ENCODE measurements around the gene METAP1D.

DNA sequence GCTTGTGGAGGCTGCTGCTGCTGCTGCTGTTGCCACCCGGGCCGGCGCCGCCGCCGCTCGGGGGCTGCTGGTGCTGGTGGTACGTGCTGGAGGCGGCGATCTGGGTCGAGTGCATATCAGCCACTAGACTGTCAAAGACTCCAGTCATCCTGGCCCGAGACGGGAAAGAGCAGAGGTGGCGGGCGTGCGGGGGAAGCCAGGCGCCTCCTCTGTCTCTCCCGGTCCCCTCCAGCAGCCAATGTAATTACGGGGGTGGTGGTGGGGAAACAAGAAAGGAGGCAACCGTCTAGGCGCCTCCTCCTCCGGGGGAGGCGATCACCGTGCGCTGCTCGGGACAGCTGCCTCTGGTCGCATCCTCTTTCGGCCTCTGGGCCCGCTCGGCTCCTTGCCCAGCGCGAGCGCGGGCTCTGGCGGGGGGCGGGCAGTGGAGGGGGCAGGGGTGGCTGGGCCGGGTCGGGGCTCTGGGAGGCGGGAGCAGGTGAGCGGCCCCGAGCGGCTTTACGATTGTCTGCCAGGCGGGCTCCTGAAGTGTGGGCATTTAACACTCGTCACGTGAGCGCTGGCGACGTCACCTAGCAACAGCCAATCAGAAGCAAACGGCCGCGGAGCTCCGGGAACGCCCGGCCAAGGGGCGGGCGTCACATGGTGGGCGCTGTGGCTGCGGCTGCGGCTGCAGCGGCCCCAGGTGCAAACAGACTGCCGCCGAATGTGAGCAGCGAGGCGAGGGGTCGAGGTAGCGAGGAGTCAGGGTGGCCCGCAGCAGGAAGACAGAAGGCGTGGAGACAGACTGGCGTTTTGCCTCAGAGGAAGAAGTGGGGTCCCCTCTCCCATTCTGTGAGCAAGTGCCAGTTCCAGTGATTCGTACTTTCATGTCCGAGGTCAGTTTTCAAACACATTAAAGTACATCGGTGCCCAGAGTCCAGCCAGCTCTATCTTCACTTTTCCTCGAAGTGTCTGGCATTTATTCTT lies 102.9 kb downstream of the METAP1D start, which contains the start of gene DLX2:
- TF ChIP-seq, protein P1, sequence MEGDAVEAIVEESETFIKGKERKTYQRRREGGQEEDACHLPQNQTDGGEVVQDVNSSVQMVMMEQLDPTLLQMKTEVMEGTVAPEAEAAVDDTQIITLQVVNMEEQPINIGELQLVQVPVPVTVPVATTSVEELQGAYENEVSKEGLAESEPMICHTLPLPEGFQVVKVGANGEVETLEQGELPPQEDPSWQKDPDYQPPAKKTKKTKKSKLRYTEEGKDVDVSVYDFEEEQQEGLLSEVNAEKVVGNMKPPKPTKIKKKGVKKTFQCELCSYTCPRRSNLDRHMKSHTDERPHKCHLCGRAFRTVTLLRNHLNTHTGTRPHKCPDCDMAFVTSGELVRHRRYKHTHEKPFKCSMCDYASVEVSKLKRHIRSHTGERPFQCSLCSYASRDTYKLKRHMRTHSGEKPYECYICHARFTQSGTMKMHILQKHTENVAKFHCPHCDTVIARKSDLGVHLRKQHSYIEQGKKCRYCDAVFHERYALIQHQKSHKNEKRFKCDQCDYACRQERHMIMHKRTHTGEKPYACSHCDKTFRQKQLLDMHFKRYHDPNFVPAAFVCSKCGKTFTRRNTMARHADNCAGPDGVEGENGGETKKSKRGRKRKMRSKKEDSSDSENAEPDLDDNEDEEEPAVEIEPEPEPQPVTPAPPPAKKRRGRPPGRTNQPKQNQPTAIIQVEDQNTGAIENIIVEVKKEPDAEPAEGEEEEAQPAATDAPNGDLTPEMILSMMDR (IDR thresholded peaks at IDR 0.05) = no peak
- no peak for TF ChIP-seq POLR2A (IDR thresholded peaks at IDR 0.05)
